ENCODE results near the gene CDC42EP4.

CDC42EP4 gene

DNA sequence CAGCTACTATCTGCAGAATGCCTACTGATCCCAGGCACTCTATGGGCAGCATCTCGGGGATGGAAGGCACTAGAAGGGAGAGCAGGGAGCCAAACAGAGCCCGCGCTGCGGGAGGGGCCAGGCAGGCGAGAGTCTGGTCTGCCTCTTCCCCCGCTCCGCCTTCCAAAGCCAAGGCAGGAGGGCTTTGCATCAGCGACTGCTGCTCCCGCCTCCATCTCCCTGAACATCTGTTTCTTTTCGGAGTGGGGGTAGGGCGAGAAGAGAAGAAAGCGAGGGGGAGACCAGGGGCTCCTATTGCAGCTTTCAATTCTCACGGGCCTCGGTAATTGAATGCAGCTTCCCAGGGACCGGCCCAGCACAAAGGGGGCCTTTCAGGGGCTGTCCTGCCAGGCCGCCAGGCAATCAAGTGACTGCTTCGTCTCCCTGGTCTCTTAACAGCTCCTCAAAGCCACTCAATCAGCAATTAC lies 31.4 kb upstream of the CDC42EP4 start:
- Histone ChIP-seq H3K4me1 (ENCODE audit: control insufficient read depth in 1 of 2, insufficient read depth in 2 of 2, low read length in 2 of 2) (peaks cover 8 to 23% of the 10 kb centered on the region in 2 donors), H3K27me3 (ENCODE audit: control insufficient read depth in 1 of 2, insufficient read depth in 2 of 2, low read length in 2 of 2) (no peaks in the 10 kb centered on the region), H3K4me3 (ENCODE audit: low read depth in 1 of 2, low read length in 2 of 2) (no peak overlapping the region), H3K9ac (ENCODE audit: low read depth in 1 of 2, low read length in 2 of 2) (no peak overlapping the region), H3K36me3 (ENCODE audit: control insufficient read depth in 1 of 2, insufficient read depth in 2 of 2, low read length in 2 of 2) (no peaks in the 10 kb centered on the region), H3K27ac (ENCODE audit: low read depth, low read length) (no peak overlapping the region), H3K9me3 (ENCODE audit: control insufficient read depth in 1 of 2, low read length in 2 of 2) (no peaks in the 10 kb centered on the region)

DNA sequence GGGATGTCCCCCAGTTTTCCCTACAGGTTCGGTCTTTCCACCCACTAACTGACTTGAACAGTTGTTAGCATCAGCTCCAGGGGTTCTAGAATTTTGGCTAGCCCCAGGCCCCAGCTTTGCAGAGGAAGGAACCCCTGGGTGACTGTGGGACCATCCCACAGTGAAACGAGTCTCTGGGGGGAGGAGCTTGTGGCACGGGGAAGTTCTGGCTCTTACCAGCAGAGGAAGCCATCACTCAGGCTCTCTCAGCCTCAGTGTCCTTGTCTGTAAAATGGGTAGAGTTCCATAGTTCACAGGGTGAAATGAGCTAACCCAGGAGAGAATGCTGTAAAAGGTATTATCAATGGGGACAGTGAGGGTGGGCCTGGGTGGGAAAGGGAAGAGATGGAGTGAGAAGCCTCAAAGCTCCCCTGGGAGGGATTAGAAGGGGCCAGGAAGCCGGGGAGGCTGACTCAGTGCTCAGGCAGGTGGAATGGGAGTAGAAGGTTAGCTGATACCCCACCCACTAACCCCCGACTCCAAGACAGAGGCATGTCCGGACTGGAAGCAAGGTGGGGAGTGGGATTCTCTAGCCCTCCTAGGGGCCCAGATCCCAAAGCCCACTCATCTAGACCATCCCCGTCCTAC lies 30.9 kb upstream of the CDC42EP4 start:
- Histone ChIP-seq H3K4me3 (ENCODE audit: low read depth in 1 of 2, low read length in 2 of 2) (no peak overlapping the region), H3K27me3 (ENCODE audit: control insufficient read depth in 1 of 2, insufficient read depth in 2 of 2, low read length in 2 of 2) (no peaks in the 10 kb centered on the region), H3K4me1 (ENCODE audit: control insufficient read depth in 1 of 2, insufficient read depth in 2 of 2, low read length in 2 of 2) (peaks cover 8 to 23% of the 10 kb centered on the region in 2 donors), H3K9me3 (ENCODE audit: control insufficient read depth in 1 of 2, low read length in 2 of 2) (no peaks in the 10 kb centered on the region), H3K9ac (ENCODE audit: low read depth in 1 of 2, low read length in 2 of 2) (no peak overlapping the region), H3K36me3 (ENCODE audit: control insufficient read depth in 1 of 2, insufficient read depth in 2 of 2, low read length in 2 of 2) (no peaks in the 10 kb centered on the region), H3K27ac (ENCODE audit: low read depth, low read length) (no peak overlapping the region)

DNA sequence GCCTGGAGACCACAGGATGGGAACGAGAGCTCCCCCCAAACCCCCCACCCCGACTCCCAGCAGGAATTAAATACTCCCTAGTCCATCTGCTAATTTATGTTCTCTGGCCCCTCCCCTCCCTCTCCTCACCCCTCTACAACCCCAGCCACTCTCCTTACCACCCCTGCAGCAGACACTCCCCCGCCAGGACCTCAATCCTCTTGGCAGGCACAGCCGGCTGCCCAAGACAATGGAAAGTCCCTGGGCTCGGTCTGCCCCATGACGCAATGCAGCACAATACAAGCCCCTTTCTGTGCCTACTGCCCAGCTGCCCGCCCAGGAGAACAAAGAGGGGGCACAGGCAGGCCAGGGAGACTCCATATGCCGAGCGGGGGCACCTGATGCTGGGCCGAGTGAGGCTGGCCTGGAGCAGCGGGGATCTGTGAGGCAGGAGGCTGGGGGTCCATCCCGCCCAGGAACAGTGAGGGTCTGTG lies 30.3 kb upstream of the CDC42EP4 start:
- H3K27ac ChIP-seq (ENCODE audit: low read depth, low read length), result no peak overlapping the region
- no peaks in the 10 kb centered on the region for H3K27me3 ChIP-seq (ENCODE audit: control insufficient read depth in 1 of 2, insufficient read depth in 2 of 2, low read length in 2 of 2)
- no peaks in the 10 kb centered on the region for H3K36me3 ChIP-seq (ENCODE audit: control insufficient read depth in 1 of 2, insufficient read depth in 2 of 2, low read length in 2 of 2)
- H3K4me1 ChIP-seq (ENCODE audit: control insufficient read depth in 1 of 2, insufficient read depth in 2 of 2, low read length in 2 of 2), result peaks cover 8 to 23% of the 10 kb centered on the region in 2 donors
- no peak overlapping the region for H3K4me3 ChIP-seq (ENCODE audit: low read depth in 1 of 2, low read length in 2 of 2)
- H3K9me3 ChIP-seq (ENCODE audit: control insufficient read depth in 1 of 2, low read length in 2 of 2), result no peaks in the 10 kb centered on the region
- no peak overlapping the region for H3K9ac ChIP-seq (ENCODE audit: low read depth in 1 of 2, low read length in 2 of 2)

DNA sequence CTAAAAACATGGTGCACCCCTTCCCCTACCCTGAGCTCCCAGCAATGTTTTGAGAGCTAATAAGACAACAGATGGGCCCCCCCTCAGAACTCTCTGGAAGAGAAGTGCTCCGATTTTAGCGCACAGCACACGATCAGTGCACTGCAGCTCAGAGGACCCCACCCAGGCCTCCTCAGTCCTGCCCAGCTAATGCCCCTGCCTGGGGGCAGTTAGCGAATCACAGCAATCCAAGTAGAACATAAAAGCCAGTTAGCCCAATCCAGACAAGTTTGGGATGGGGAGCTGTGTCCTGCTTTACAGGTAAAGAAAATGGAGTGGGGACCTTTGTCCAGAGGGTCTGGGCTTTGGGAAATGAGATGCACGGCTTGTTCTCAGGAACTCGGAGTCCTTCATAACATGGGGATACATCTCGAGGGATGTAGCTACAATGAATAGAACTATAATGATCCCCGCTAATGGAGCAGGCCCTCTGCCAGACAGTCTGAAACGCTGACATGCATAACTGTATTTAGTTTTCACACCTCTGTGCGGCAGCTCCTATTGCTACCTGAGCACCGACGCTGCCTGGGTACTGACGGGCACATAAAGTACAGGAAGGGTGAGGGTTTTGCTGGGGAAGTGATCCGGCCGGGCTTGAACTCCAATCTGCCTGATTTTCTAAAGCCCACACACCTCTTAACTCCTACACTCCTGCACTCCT lies 29.7 kb upstream of the CDC42EP4 start:
- Histone ChIP-seq H3K27ac (ENCODE audit: low read depth, low read length) (no peak overlapping the region), H3K9ac (ENCODE audit: low read depth in 1 of 2, low read length in 2 of 2) (no peak overlapping the region), H3K36me3 (ENCODE audit: control insufficient read depth in 1 of 2, insufficient read depth in 2 of 2, low read length in 2 of 2) (no peaks in the 10 kb centered on the region), H3K4me3 (ENCODE audit: low read depth in 1 of 2, low read length in 2 of 2) (no peak overlapping the region), H3K27me3 (ENCODE audit: control insufficient read depth in 1 of 2, insufficient read depth in 2 of 2, low read length in 2 of 2) (no peaks in the 10 kb centered on the region), H3K9me3 (ENCODE audit: control insufficient read depth in 1 of 2, low read length in 2 of 2) (no peaks in the 10 kb centered on the region), H3K4me1 (ENCODE audit: control insufficient read depth in 1 of 2, insufficient read depth in 2 of 2, low read length in 2 of 2) (peaks cover 8 to 23% of the 10 kb centered on the region in 2 donors)

DNA sequence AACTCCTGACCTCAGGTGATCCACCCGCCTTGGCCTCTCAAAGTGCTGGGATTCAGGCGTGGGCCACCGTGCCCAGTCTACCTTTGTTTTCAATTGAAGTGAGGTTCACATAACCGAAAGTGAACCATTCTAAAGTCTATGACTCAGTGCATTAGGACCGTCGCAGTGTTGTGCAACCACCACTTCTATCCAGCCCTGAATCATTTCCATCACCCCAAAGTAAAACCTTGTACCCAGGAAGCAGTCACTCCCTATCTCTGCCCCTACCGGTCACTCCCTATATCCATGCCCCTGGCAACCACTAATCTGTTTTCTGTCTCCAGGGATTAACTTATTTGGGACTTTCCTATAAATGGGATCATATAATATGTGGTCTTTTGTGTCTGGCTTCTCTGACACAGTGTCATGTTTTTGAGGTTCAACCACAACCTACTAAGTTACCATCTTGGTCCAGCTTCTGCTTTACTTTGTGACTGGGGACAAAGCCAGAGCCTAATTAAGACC lies 28.3 kb upstream of the CDC42EP4 start:
- Histone ChIP-seq H3K27ac (ENCODE audit: low read depth, low read length) (peak overlapping the region; percentile 44), H3K27me3 (ENCODE audit: control insufficient read depth in 1 of 2, insufficient read depth in 2 of 2, low read length in 2 of 2) (no peaks in the 10 kb centered on the region), H3K9ac (ENCODE audit: low read depth in 1 of 2, low read length in 2 of 2) (no peak overlapping the region), H3K9me3 (ENCODE audit: control insufficient read depth in 1 of 2, low read length in 2 of 2) (no peaks in the 10 kb centered on the region), H3K4me1 (ENCODE audit: control insufficient read depth in 1 of 2, insufficient read depth in 2 of 2, low read length in 2 of 2) (peaks cover 15 to 30% of the 10 kb centered on the region in 2 donors), H3K36me3 (ENCODE audit: control insufficient read depth in 1 of 2, insufficient read depth in 2 of 2, low read length in 2 of 2) (no peaks in the 10 kb centered on the region), H3K4me3 (ENCODE audit: low read depth in 1 of 2, low read length in 2 of 2) (no peak overlapping the region)

DNA sequence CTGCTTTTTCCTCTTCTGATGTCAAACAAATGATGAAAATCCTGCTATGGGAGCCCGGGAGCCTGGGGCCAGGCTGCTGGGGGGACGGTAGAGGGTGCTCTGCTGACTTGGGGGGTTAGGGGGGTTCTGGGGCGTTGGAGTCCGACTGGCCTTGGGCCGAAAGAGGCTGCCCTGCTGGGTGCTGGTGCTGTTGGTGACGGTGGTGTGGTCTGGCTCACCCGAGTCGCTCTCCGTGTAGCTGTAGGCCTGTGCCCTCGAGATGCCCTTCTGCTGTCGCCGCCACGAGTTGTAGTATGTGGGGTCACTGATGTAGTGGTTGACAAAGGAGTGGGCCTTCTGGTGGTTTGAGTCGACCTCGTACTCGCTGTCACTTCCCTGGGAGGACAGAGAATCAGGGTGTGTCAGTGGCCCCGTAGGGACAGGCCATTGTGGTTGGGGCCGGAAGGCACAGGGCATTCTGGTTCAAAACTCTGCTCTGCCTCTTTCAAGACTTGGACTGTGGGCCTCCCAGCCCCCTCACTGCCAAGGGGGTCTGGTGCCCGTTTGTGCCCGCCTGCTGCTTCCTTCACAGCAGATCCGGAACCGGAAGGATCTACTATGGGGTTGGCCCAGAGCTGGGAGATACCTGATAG lies 26.9 kb upstream of the CDC42EP4 start:
- no peaks in the 10 kb centered on the region for H3K36me3 ChIP-seq (ENCODE audit: control insufficient read depth in 1 of 2, insufficient read depth in 2 of 2, low read length in 2 of 2)
- H3K9ac ChIP-seq (ENCODE audit: low read depth in 1 of 2, low read length in 2 of 2), result peak overlapping the region in 1 of 2 donors; percentile 2
- no peaks in the 10 kb centered on the region for H3K9me3 ChIP-seq (ENCODE audit: control insufficient read depth in 1 of 2, low read length in 2 of 2)
- H3K4me1 ChIP-seq (ENCODE audit: control insufficient read depth in 1 of 2, insufficient read depth in 2 of 2, low read length in 2 of 2), result peaks cover 21 to 29% of the 10 kb centered on the region in 2 donors
- no peak overlapping the region for H3K4me3 ChIP-seq (ENCODE audit: low read depth in 1 of 2, low read length in 2 of 2)
- no peak overlapping the region for H3K27ac ChIP-seq (ENCODE audit: low read depth, low read length)
- H3K27me3 ChIP-seq (ENCODE audit: control insufficient read depth in 1 of 2, insufficient read depth in 2 of 2, low read length in 2 of 2), result no peaks in the 10 kb centered on the region

DNA sequence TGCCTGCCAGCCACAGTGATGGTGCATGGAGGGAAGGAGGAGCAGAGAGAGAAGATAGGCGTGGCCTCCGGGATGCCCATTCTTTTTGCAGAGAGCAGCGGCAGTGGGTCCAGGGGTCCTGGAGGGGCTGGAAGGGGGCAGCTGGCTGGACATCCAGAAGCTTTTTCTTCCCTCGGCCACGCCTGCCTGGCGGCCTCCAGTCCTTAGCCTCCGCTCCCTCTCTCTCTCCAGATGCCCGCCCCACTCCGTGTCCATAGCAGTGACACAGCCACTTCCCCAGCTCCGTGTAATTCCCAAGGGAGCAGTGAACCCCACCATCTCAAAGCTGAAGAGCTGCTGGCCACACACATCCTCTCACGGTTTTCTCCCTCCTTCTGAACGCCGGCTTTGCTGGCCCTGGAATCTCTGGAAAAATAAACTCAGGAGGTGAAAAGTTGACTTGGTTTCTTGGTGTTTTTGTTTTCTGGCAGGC lies 26.3 kb upstream of the CDC42EP4 start:
- Histone ChIP-seq H3K4me3 (ENCODE audit: low read depth in 1 of 2, low read length in 2 of 2) (no peak overlapping the region), H3K36me3 (ENCODE audit: control insufficient read depth in 1 of 2, insufficient read depth in 2 of 2, low read length in 2 of 2) (no peaks in the 10 kb centered on the region), H3K27ac (ENCODE audit: low read depth, low read length) (no peak overlapping the region), H3K9me3 (ENCODE audit: control insufficient read depth in 1 of 2, low read length in 2 of 2) (no peaks in the 10 kb centered on the region), H3K9ac (ENCODE audit: low read depth in 1 of 2, low read length in 2 of 2) (no peak overlapping the region), H3K27me3 (ENCODE audit: control insufficient read depth in 1 of 2, insufficient read depth in 2 of 2, low read length in 2 of 2) (no peaks in the 10 kb centered on the region), H3K4me1 (ENCODE audit: control insufficient read depth in 1 of 2, insufficient read depth in 2 of 2, low read length in 2 of 2) (peaks cover 21 to 26% of the 10 kb centered on the region in 2 donors)

DNA sequence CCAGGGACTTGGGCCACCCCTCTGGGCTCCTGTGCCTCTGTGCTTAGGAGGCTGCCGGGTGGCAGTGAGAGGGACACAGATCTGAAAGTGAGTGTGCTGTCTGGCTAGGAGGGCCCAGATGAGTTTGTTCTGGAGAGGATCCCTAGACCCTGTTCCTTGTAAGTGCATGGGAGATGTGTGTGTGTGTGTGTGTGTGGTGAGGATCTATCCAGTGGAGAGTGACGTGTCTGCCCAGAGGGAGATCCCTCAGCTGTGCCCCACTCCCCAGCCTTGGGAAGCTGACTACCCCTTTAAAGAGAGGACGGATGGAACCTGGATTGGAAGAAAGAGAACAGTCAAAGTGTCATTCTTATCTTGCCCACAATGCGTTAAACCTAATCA lies 25.5 kb upstream of the CDC42EP4 start:
- Histone ChIP-seq H3K36me3 (ENCODE audit: control insufficient read depth in 1 of 2, insufficient read depth in 2 of 2, low read length in 2 of 2) (no peaks in the 10 kb centered on the region), H3K9ac (ENCODE audit: low read depth in 1 of 2, low read length in 2 of 2) (no peak overlapping the region), H3K27me3 (ENCODE audit: control insufficient read depth in 1 of 2, insufficient read depth in 2 of 2, low read length in 2 of 2) (no peaks in the 10 kb centered on the region), H3K4me1 (ENCODE audit: control insufficient read depth in 1 of 2, insufficient read depth in 2 of 2, low read length in 2 of 2) (peaks cover 20 to 22% of the 10 kb centered on the region in 2 donors), H3K4me3 (ENCODE audit: low read depth in 1 of 2, low read length in 2 of 2) (no peak overlapping the region), H3K9me3 (ENCODE audit: control insufficient read depth in 1 of 2, low read length in 2 of 2) (no peaks in the 10 kb centered on the region), H3K27ac (ENCODE audit: low read depth, low read length) (no peak overlapping the region)

DNA sequence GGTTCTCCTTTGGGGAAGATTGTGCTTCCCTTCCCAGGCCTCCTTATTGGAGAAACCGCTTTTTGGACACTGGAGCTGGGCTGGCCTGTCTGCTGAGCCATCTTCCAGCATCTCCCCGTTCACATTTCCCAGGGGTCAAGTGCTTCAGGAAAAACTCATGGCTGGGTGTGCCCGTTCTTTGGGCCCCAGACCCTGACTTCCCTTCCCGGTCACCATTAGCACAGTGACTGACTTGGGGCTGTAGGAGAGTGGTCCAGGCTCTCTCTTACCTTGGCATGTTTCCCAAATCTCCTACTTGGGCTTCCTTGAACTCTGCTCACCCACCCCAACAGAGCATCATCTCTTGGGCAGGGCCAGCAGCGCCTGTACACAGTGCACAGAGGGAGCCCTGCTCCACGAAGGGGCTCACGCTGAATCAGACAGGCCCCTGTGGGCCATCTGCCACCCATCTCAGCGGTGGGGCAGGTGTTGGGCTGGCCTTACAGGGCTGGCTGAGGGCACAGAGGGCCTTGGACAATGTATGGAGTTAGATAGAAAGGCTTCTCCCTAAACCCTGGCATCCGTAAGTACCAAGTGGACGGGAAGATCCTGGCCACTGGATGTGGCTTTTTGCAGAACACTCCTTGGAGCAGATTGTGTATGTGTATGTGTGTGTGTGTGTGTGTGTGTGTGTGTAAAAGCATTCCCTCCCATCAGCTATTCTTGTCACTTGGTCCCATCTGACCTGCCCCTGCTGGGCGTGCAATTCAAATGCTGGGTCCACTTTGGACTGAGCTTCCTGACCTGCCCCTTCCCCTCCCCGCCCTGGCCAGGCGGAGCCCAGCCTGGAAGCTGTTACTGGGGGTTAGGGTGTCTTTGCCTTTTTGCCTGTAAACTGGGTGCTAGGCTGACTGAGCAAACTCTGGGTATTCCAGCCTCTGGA lies 24.9 kb upstream of the CDC42EP4 start:
- Histone ChIP-seq H3K4me3 (ENCODE audit: low read depth in 1 of 2, low read length in 2 of 2) (no peak overlapping the region), H3K9me3 (ENCODE audit: control insufficient read depth in 1 of 2, low read length in 2 of 2) (no peaks in the 10 kb centered on the region), H3K36me3 (ENCODE audit: control insufficient read depth in 1 of 2, insufficient read depth in 2 of 2, low read length in 2 of 2) (no peaks in the 10 kb centered on the region), H3K27ac (ENCODE audit: low read depth, low read length) (no peak overlapping the region), H3K27me3 (ENCODE audit: control insufficient read depth in 1 of 2, insufficient read depth in 2 of 2, low read length in 2 of 2) (no peaks in the 10 kb centered on the region), H3K9ac (ENCODE audit: low read depth in 1 of 2, low read length in 2 of 2) (no peak overlapping the region), H3K4me1 (ENCODE audit: control insufficient read depth in 1 of 2, insufficient read depth in 2 of 2, low read length in 2 of 2) (peaks cover 16 to 17% of the 10 kb centered on the region in 2 donors)
